SK-N-SH (cell line): Measurements from ENCODE around the gene OBP2A. TPM values are rescaled to one million over a fixed set of nuclear protein-coding genes. Genes with fewer than 3 reads are reported as not detected.

ENCODE experiments used
- CTCF ChIA-PET: fragments of 300-600, 350-600 bp; formaldehyde crosslinking; extraction: SDS; loops from one replicate; lab custom pipeline; 2021; lab: Yijun Ruan, JAX
- POLR2A ChIA-PET: fragments of 350-600 bp; sonication (Branson Sonifier 250); formaldehyde crosslinking; extraction: SDS; loops from one replicate; lab custom pipeline; 2020; ENCODE audit warnings: antibody characterized with exemption, inconsistent platforms; lab: Yijun Ruan, JAX
- DNase-seq: peaks from one replicate; pipeline ENCODE4 v3.0.0; 2012
- H2AFZ ChIP-seq: fragments of 200-600 bp; sonication (generic); 2 replicates; pipeline ENCODE4 v1.8.1; 2016; ENCODE audit warnings: antibody characterized with exemption, mild to moderate bottlenecking, low read depth
- H3F3A ChIP-seq: fragments of 200-600 bp; sonication (generic); replicated peaks from 2 replicates; pipeline ENCODE3; 2016; ENCODE audit warnings: antibody characterized with exemption, mild to moderate bottlenecking; ENCODE audit not compliant: insufficient read depth
- H3K27ac ChIP-seq, 2 experiments: fragments of 200-500 bp in 1 of 2; fragments of 200-600 bp in 1 of 2; sonication (Bioruptor generic) in 1 of 2; sonication (generic), shearing (Covaris generic) in 1 of 2; 2 replicates each; pipeline versions ENCODE4 v1.5.1 to v1.6.1; 2014 to 2016; ENCODE audit warnings: low read depth in 2 of 2, inconsistent platforms in 1 of 2, low read length in 1 of 2, mild to moderate bottlenecking in 1 of 2, mixed read lengths in 1 of 2
- H3K27me3 ChIP-seq: fragments of 200-600 bp; sonication (generic), shearing (Covaris generic); 2 replicates; pipeline ENCODE4 v1.6.1; 2016; ENCODE audit warnings: mixed run types; ENCODE audit not compliant: insufficient read depth
- H3K36me3 ChIP-seq, 2 experiments: fragments of 200-500 bp in 1 of 2; fragments of 200-600 bp in 1 of 2; sonication (Bioruptor generic) in 1 of 2; sonication (generic) in 1 of 2; replicated peaks in 1 of 2; 2 replicates each; pipeline versions ENCODE3 to v1.5.1; 2014 to 2016; ENCODE audit warnings: low read length in 1 of 2, mild to moderate bottlenecking in 1 of 2; ENCODE audit not compliant: insufficient read depth in 2 of 2, control insufficient read depth in 1 of 2
- H3K4me1 ChIP-seq, 2 experiments: fragments of 200-500 bp in 1 of 2; fragments of 200-600 bp in 1 of 2; sonication (Bioruptor generic) in 1 of 2; sonication (generic), shearing (Covaris generic) in 1 of 2; 2 replicates each; pipeline versions ENCODE4 v1.5.1 to v1.6.1; 2014 to 2016; ENCODE audit warnings: low read depth in 1 of 2, low read length in 1 of 2, mixed run types in 1 of 2; ENCODE audit not compliant: insufficient read depth in 2 of 2, control insufficient read depth in 1 of 2
- H3K4me2 ChIP-seq: fragments of 200-600 bp; sonication (generic), shearing (Covaris generic); 2 replicates; pipeline ENCODE4 v1.6.1; 2017; ENCODE audit warnings: mixed run types
- H3K4me3 ChIP-seq, 2 experiments: fragments of 200-500 bp in 1 of 2; fragments of 200-600 bp in 1 of 2; sonication (Bioruptor generic) in 1 of 2; sonication (generic), shearing (Covaris generic) in 1 of 2; 2 replicates each; pipeline versions ENCODE4 v1.5.1 to v1.8.1; 2014 to 2016; ENCODE audit warnings: low read depth in 2 of 2, inconsistent platforms in 1 of 2, low read length in 1 of 2, mild to moderate bottlenecking in 1 of 2, mixed read lengths in 1 of 2, moderate library complexity in 1 of 2
- H3K79me2 ChIP-seq: fragments of 200-600 bp; sonication (generic); 2 replicates; pipeline ENCODE4 v1.8.1; 2017; ENCODE audit warnings: mild to moderate bottlenecking; ENCODE audit not compliant: insufficient read depth
- H3K9ac ChIP-seq: fragments of 200-600 bp; sonication (generic); 2 replicates; pipeline ENCODE4 v1.6.1; 2017; ENCODE audit warnings: mixed run types
- H3K9me2 ChIP-seq: fragments of 200-600 bp; sonication (generic); 2 replicates; pipeline ENCODE4 v1.6.1; 2017; ENCODE audit warnings: mixed run types
- H3K9me3 ChIP-seq: fragments of 200-600 bp; sonication (generic); 2 replicates; pipeline ENCODE4 v1.6.1; 2017; ENCODE audit warnings: mixed run types, mild to moderate bottlenecking, moderate library complexity
- H4K20me1 ChIP-seq: fragments of 200-600 bp; sonication (generic); 2 replicates; pipeline ENCODE4 v1.6.1; 2017; ENCODE audit warnings: mild to moderate bottlenecking, mixed run types; ENCODE audit not compliant: insufficient read depth
- CHD2 ChIP-seq: fragments of 150-350 bp; IDR thresholded peaks from 2 replicates; pipeline ENCODE4 v1.6.1; 2018; ENCODE audit warnings: low read length; ENCODE audit not compliant: partially characterized antibody
- FOXM1 ChIP-seq: IDR thresholded peaks from 2 replicates; pipeline ENCODE4 v1.4.0; 2012; ENCODE audit warnings: low read depth, mild to moderate bottlenecking
- GABPA ChIP-seq: IDR thresholded peaks from 2 replicates; pipeline ENCODE4 v1.4.0; 2012; ENCODE audit warnings: low read depth, mild to moderate bottlenecking
- MEF2A ChIP-seq: IDR thresholded peaks from 2 replicates; pipeline ENCODE4 v1.4.0; 2012; ENCODE audit warnings: low read depth, borderline replicate concordance
- NRF1 ChIP-seq: IDR thresholded peaks from 2 replicates; pipeline ENCODE4 v1.6.1; 2012; ENCODE audit warnings: low read depth, mild to moderate bottlenecking, low read length
- RCOR1 ChIP-seq: fragments of 150-350 bp; IDR thresholded peaks from 2 replicates; pipeline ENCODE4 v1.6.1; 2017; ENCODE audit warnings: antibody characterized with exemption, low read length
- RXRA ChIP-seq: IDR thresholded peaks from 2 replicates; pipeline ENCODE4 v1.4.0; 2012; ENCODE audit warnings: low read depth, mild to moderate bottlenecking, borderline replicate concordance
- SIN3A ChIP-seq: IDR thresholded peaks from 2 replicates; pipeline ENCODE4 v1.6.1; 2012; ENCODE audit warnings: low read depth, mild to moderate bottlenecking, low read length, moderate library complexity, borderline replicate concordance
- SMC3 ChIP-seq: IDR thresholded peaks from 2 replicates; pipeline ENCODE4 v1.6.1; 2012; ENCODE audit warnings: low read depth, low read length, improper control_type of control experiment
- TEAD4 ChIP-seq: IDR thresholded peaks from 2 replicates; pipeline ENCODE4 v1.4.0; 2012; ENCODE audit warnings: mild to moderate bottlenecking, borderline replicate concordance; ENCODE audit not compliant: insufficient read depth
- USF2 ChIP-seq: fragments of 150-350 bp; IDR thresholded peaks from 2 replicates; pipeline ENCODE4 v1.6.1; 2017; ENCODE audit warnings: antibody characterized with exemption, low read length, low read depth, borderline replicate concordance
- YY1 ChIP-seq: IDR thresholded peaks from 2 replicates; pipeline ENCODE4 v1.4.0; 2012; ENCODE audit warnings: low read depth, mild to moderate bottlenecking
- WGBS: methylation state at CpG from one replicate; pipeline ENCODE4 v1.1.6; 2017; ENCODE audit warnings: low lambda C conversion rate; 5-methylcytosine and 5-hydroxymethylcytosine counted together
- polyA plus RNA-seq, 3 experiments: library from polyadenylated mRNA; depleted of rRNA; stranded (reverse); fragments of >200 nt; gene quantifications; 2 replicates each; pipeline ENCODE4 v1.2.3, GENCODE V29; 2012
- TF ChIP-seq, protein P1 (sequence below): fragments of 200-600 bp; sonication (generic); IDR thresholded peaks from 2 replicates; pipeline ENCODE4 v1.6.1; 2017; ENCODE audit warnings: antibody characterized with exemption, mild to moderate bottlenecking, moderate library complexity
- TF ChIP-seq, protein P2 (sequence below): fragments of 150-350 bp; IDR thresholded peaks from 2 replicates; pipeline ENCODE4 v1.6.1; 2016; ENCODE audit warnings: mild to moderate bottlenecking, low read depth, low read length

Gene OBP2A
- polyA plus RNA-seq, 1 of the 3 experiments (the other 2 are of a cell fraction): not detected

DNA sequence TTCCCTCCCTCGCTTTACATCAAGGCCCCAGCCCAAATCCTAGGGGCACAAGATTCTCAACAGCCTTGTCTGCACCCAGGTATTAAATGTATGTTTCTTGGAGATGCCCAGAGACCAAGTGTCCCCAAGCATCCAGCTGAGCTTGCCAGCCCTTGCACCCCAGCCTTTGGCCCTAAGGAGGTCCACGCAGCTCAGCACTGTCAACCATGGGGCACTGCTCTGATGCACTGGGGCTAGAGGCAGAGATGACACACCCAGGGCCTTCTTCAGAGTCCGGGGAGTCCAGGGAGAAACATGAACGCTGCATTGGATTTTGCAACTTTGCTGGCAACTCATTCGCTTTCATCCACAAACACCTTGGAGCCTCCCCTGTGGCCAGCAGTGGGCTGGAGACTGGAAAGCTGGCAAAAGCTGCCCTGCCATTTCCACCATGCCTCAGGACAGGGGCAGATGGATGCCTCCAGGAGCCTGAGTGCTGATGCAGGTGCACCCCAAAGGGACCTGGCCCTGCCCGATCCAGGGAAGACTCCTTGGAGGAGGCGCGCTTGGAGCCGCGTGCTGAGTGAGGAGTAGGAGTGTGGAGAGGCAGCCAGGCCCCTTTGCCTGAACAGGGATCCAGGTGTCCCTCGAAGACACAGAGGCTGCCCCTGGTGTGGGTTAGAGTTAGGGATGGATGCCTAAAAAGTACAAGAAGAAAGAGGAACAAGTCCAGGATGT lies 34.9 kb downstream of the OBP2A start:
- Histone ChIP-seq H2AFZ (no peak overlapping the region), H3K4me2 (no peak overlapping the region), H3K27ac (no peak overlapping the region), H3K79me2 (no peaks in the 10 kb centered on the region), H3K4me1 (no peaks in the 10 kb centered on the region; a peak in 1 of 4 replicates), H3K36me3 (no peaks in the 10 kb centered on the region), H3K9ac (no peak overlapping the region), H3F3A (no peaks in the 10 kb centered on the region), H3K4me3 (no peak overlapping the region), H4K20me1 (no peaks in the 10 kb centered on the region), H3K9me2 (no peaks in the 10 kb centered on the region), H3K9me3 (no peaks in the 10 kb centered on the region), H3K27me3 (no peaks in the 10 kb centered on the region)
- POLR2A ChIA-PET: no interaction called here
- TF ChIP-seq NRF1 (no peak), GABPA (no peak), TEAD4 (no peak), RCOR1 (no peak), RXRA (no peak), SMC3 (no peak), YY1 (no peak), USF2 (no peak), SIN3A (no peak), CHD2 (no peak), MEF2A (no peak), FOXM1 (no peak)
- TF ChIP-seq, protein P1, sequence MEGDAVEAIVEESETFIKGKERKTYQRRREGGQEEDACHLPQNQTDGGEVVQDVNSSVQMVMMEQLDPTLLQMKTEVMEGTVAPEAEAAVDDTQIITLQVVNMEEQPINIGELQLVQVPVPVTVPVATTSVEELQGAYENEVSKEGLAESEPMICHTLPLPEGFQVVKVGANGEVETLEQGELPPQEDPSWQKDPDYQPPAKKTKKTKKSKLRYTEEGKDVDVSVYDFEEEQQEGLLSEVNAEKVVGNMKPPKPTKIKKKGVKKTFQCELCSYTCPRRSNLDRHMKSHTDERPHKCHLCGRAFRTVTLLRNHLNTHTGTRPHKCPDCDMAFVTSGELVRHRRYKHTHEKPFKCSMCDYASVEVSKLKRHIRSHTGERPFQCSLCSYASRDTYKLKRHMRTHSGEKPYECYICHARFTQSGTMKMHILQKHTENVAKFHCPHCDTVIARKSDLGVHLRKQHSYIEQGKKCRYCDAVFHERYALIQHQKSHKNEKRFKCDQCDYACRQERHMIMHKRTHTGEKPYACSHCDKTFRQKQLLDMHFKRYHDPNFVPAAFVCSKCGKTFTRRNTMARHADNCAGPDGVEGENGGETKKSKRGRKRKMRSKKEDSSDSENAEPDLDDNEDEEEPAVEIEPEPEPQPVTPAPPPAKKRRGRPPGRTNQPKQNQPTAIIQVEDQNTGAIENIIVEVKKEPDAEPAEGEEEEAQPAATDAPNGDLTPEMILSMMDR: no peak
- TF ChIP-seq, protein P2, sequence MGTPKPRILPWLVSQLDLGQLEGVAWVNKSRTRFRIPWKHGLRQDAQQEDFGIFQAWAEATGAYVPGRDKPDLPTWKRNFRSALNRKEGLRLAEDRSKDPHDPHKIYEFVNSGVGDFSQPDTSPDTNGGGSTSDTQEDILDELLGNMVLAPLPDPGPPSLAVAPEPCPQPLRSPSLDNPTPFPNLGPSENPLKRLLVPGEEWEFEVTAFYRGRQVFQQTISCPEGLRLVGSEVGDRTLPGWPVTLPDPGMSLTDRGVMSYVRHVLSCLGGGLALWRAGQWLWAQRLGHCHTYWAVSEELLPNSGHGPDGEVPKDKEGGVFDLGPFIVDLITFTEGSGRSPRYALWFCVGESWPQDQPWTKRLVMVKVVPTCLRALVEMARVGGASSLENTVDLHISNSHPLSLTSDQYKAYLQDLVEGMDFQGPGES: no peak
- DNase-seq: no peak
- WGBS: 53% methylated on average over 9 of the region's 11 CpGs
- CTCF ChIA-PET: interaction anchor here (1.5 kb wide), 1 partner anchor 23 kb away, joined by 4 read pairs; no protein-coding TSS in a partner anchor
